Sigmoid colon (tissue), 7 donors: ENCODE data around the gene MAPKAP1. TPM values are rescaled to one million over a fixed set of nuclear protein-coding genes. Genes with fewer than 3 reads are reported as not detected.
"Not testable (repeated sequence)": the region's sequence is repeated elsewhere in the genome, so short reads cannot be mapped to it uniquely, and the experiment has no call there.

Experiments
- DNase-seq: peaks from one replicate; pipeline ENCODE4 v3.0.0-alpha.2; 2019
- H3K27ac ChIP-seq, 4 donors: fragments of 200-600 bp; sonication (generic); one replicate each; pipeline ENCODE4 v1.5.1; 2016 to 2019; ENCODE audit warnings: mild to moderate bottlenecking in 1 of 4
- H3K27me3 ChIP-seq, 3 donors: fragments of 200-600 bp; sonication (generic); one replicate each; pipeline ENCODE4 v1.5.1; 2019; ENCODE audit warnings: mild to moderate bottlenecking in 1 of 3
- H3K36me3 ChIP-seq, 4 donors: fragments of 200-600 bp; sonication (generic); one replicate each; pipeline ENCODE4 v1.5.1; 2016 to 2019
- H3K4me1 ChIP-seq, 4 donors: fragments of 200-600 bp; sonication (generic); one replicate each; pipeline ENCODE4 v1.5.1; 2017 to 2019
- H3K4me3 ChIP-seq, 4 donors: fragments of 200-600 bp; sonication (generic); one replicate each; pipeline ENCODE4 v1.5.1; 2017 to 2019; ENCODE audit warnings: mild to moderate bottlenecking in 2 of 4, moderate library complexity in 1 of 4
- H3K9me3 ChIP-seq, 4 donors: fragments of 200-600 bp in 3 of 4; sonication (generic) in 3 of 4; one replicate each; pipeline versions ENCODE4 v1.5.1 to v1.6.1; 2013 to 2019
- CTCF ChIP-seq, 4 experiments: fragments of 450-650 bp in 3 of 4; fragments of 200-600 bp in 1 of 4; IDR thresholded peaks; one replicate each; pipeline ENCODE4 v1.5.1; 2016 to 2019; ENCODE audit warnings: antibody characterized with exemption in 4 of 4, mild to moderate bottlenecking in 3 of 4, moderate library complexity in 2 of 4
- EP300 ChIP-seq, 4 donors: sonication (generic); formaldehyde crosslinking; IDR thresholded peaks; one replicate each; pipeline ENCODE4 v1.6.1; 2017; ENCODE audit warnings: antibody characterized with exemption in 4 of 4
- POLR2A ChIP-seq, 2 donors: fragments of 450-650 bp; IDR thresholded peaks; one replicate each; pipeline ENCODE4 v1.6.1; 2016; ENCODE audit warnings: antibody characterized with exemption in 2 of 2, mild to moderate bottlenecking in 2 of 2, moderate library complexity in 2 of 2
- POLR2AphosphoS5 ChIP-seq, 4 donors: sonication (generic); formaldehyde crosslinking; IDR thresholded peaks; one replicate each; pipeline ENCODE4 v1.6.1; 2017; ENCODE audit warnings: antibody characterized with exemption in 4 of 4
- WGBS, 2 donors: extraction: QIAGEN DNeasy Blood & Tissue Kit; methylation state at CpG; one replicate each; pipeline ENCODE4 v1.1.7; 2013; 5-methylcytosine and 5-hydroxymethylcytosine counted together
- intact Hi-C: fragments of 100-400 bp; cut with DNase I; formaldehyde crosslinking; loops from one replicate; pipeline ENCODE4 v1.15.1; 2023
- polyA plus RNA-seq, 3 donors: library from polyadenylated mRNA; stranded (reverse); fragments of 200-250 nt; gene quantifications; one replicate each; pipeline ENCODE4 v1.2.3, GENCODE V29; 2013
- total RNA-seq, 4 donors: library from RNA; depleted of rRNA; stranded (reverse); fragments of >200 nt; gene quantifications; one replicate each; pipeline ENCODE4 v1.1.0, GENCODE V29; 2016
- donor health status: healthy with polysubstance abuse.
- donor health status: Bipolar disorder and iron deficiency.
- donor health status: healthy.

Gene MAPKAP1
- total and polyA plus RNA-seq, 7 donors = 37.2 to 155 (median 84.3) TPM

GRCh38 chr9:125580701-125581286, 126.2 kb downstream of the MAPKAP1 start:
- H3K4me3 ChIP-seq = no peak overlapping the region
- H3K4me1 ChIP-seq = peaks cover 0 to 8% (median 5%) of the 10 kb centered on the region in 4 donors
- H3K27me3 ChIP-seq = no peaks in the 10 kb centered on the region
- no peak for DNase-seq
- intact Hi-C loops = no loop called here
- TF ChIP-seq EP300 (IDR thresholded peaks at IDR 0.05) (no peak), POLR2A (IDR thresholded peaks at IDR 0.05) (no peak), CTCF (IDR thresholded peaks at IDR 0.05) (no peak), POLR2AphosphoS5 (IDR thresholded peaks at IDR 0.05) (no peak)
- no peaks in the 10 kb centered on the region for H3K9me3 ChIP-seq
- WGBS, 2 donors = 46 to 82% methylated on average over 4 of the region's 4 CpGs
- H3K36me3 ChIP-seq = peaks cover 0 to 13% (median 0%) of the 10 kb centered on the region in 4 donors
- H3K27ac ChIP-seq = no peak overlapping the region

- WGBS, 2 donors = 33 to 82% methylated on average over 12 of the region's 12 CpGs
- intact Hi-C loops = no loop called here
- H3K27me3 ChIP-seq = no peaks in the 10 kb centered on the region
- H3K9me3 ChIP-seq = no peaks in the 10 kb centered on the region
- H3K4me3 ChIP-seq = no peak overlapping the region
- H3K27ac ChIP-seq = no peak overlapping the region
- H3K4me1 ChIP-seq = peaks cover 0 to 13% (median 8%) of the 10 kb centered on the region in 4 donors
- no peak for DNase-seq
- peaks cover 0 to 6% (median 0%) of the 10 kb centered on the region in 4 donors for H3K36me3 ChIP-seq
- TF ChIP-seq CTCF (IDR thresholded peaks at IDR 0.05) (no peak), POLR2AphosphoS5 (IDR thresholded peaks at IDR 0.05) (no peak), EP300 (IDR thresholded peaks at IDR 0.05) (no peak), POLR2A (IDR thresholded peaks at IDR 0.05) (no peak)
Observed at GRCh38 chr9:125579030-125579932, 127.7 kb downstream of the MAPKAP1 start.

GRCh38 chr9:125574126-125574877, 132.7 kb downstream of the MAPKAP1 start:
- H3K36me3 ChIP-seq = no peaks in the 10 kb centered on the region
- intact Hi-C loops = no loop called here
- 95% methylated on average over 2 of the region's 2 CpGs for WGBS, 2 donors
- H3K27me3 ChIP-seq = no peaks in the 10 kb centered on the region
- H3K9me3 ChIP-seq = no peaks in the 10 kb centered on the region
- peaks cover 0 to 21% (median 9%) of the 10 kb centered on the region in 4 donors for H3K4me1 ChIP-seq
- no peak overlapping the region for H3K27ac ChIP-seq
- no peak for TF ChIP-seq CTCF (IDR thresholded peaks at IDR 0.05)
- no peak for TF ChIP-seq POLR2AphosphoS5 (IDR thresholded peaks at IDR 0.05)
- no peak for TF ChIP-seq EP300 (IDR thresholded peaks at IDR 0.05)
- TF ChIP-seq POLR2A (IDR thresholded peaks at IDR 0.05) = no peak
- no peak overlapping the region for H3K4me3 ChIP-seq
- no peak for DNase-seq

- DNase-seq, H3K36me3 ChIP-seq, H3K9me3 ChIP-seq, intact Hi-C loops, H3K27me3 ChIP-seq, H3K27ac ChIP-seq, H3K4me3 ChIP-seq: not testable (repeated sequence)
- peaks cover 0 to 33% (median 21%) of the 10 kb centered on the region in 4 donors for H3K4me1 ChIP-seq
- 98 to 100% methylated on average over 1 of the region's 1 CpG for WGBS, 2 donors
Observed at GRCh38 chr9:125572461-125572860, 134.5 kb downstream of the MAPKAP1 start.

- H3K4me1 ChIP-seq = peaks cover 0 to 39% (median 22%) of the 10 kb centered on the region in 4 donors
- intact Hi-C loops, DNase-seq, H3K36me3 ChIP-seq, H3K9me3 ChIP-seq, H3K27ac ChIP-seq, H3K4me3 ChIP-seq, H3K27me3 ChIP-seq: not testable (repeated sequence)
- WGBS, 2 donors = 99% methylated on average over 3 of the region's 3 CpGs
Observed at GRCh38 chr9:125571824-125572223, 135.2 kb downstream of the MAPKAP1 start.
